ENCODE measurements around the gene TRMT1L. TPM values are rescaled to one million over a fixed set of nuclear protein-coding genes. Genes with fewer than 3 reads are reported as not detected.

The TRMT1L gene
- total RNA-seq, 4 donors from 2014 or later = 13.5 to 30.2 (median 18.0) TPM

- Histone ChIP-seq H3K27ac (no peak overlapping the region), H3K9me3 (no peaks in the 10 kb centered on the region), H3K4me1 (peaks cover 0 to 8% (median 0%) of the 10 kb centered on the region in 4 donors), H3K27me3 (no peaks in the 10 kb centered on the region), H3K4me3 (no peak overlapping the region), H3K36me3 (peaks cover 0 to 43% (median 3%) of the 10 kb centered on the region in 3 donors)
- WGBS, 2 donors = 95 to 100% methylated on average over 1 of the region's 1 CpG
- DNase-seq (ENCODE audit: low spot score in 2 of 2) = no peak
- TF ChIP-seq, protein P1, sequence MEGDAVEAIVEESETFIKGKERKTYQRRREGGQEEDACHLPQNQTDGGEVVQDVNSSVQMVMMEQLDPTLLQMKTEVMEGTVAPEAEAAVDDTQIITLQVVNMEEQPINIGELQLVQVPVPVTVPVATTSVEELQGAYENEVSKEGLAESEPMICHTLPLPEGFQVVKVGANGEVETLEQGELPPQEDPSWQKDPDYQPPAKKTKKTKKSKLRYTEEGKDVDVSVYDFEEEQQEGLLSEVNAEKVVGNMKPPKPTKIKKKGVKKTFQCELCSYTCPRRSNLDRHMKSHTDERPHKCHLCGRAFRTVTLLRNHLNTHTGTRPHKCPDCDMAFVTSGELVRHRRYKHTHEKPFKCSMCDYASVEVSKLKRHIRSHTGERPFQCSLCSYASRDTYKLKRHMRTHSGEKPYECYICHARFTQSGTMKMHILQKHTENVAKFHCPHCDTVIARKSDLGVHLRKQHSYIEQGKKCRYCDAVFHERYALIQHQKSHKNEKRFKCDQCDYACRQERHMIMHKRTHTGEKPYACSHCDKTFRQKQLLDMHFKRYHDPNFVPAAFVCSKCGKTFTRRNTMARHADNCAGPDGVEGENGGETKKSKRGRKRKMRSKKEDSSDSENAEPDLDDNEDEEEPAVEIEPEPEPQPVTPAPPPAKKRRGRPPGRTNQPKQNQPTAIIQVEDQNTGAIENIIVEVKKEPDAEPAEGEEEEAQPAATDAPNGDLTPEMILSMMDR (IDR thresholded peaks at IDR 0.05) = no peak
- no peak for TF ChIP-seq EP300 (IDR thresholded peaks at IDR 0.05)
- TF ChIP-seq POLR2A (IDR thresholded peaks at IDR 0.05) = no peak
Measured at GRCh38 chr1:185087101-185087500, 69.7 kb downstream of the TRMT1L start.

DNA sequence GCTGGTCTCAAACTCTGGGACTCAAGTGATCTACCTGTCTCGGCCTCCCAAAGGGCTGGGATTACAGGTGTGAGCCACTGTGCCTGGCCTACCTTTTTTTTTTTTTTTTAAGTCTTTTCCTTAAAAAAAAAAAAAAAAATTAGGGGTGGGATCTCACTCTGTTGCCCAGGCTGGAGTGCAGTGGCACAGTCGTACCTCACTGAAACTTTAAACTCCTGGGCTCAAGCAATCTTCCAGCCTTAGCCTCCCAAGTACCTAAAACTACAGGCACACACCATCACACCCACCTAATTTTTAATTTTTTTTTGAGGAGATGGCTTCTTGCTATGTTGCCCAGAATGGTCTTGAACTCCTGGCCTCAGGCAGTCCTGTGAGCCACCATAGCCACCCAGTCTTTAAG lies 72.9 kb downstream of the TRMT1L start:
- no peaks in the 10 kb centered on the region for H3K27me3 ChIP-seq
- no peak overlapping the region for H3K27ac ChIP-seq
- WGBS, 2 donors = 95 to 100% methylated on average over 2 of the region's 2 CpGs

GRCh38 chr1:185080422-185080821 lies 76.3 kb downstream of the TRMT1L start:
- Histone ChIP-seq H3K36me3 (no peaks in the 10 kb centered on the region), H3K4me1 (peaks cover 0 to 8% (median 0%) of the 10 kb centered on the region in 4 donors), H3K27ac (no peak overlapping the region), H3K9me3 (no peaks in the 10 kb centered on the region), H3K27me3 (no peaks in the 10 kb centered on the region), H3K4me3 (no peak overlapping the region)
- no peak for DNase-seq (ENCODE audit: low spot score in 2 of 2)
- TF ChIP-seq EP300 (IDR thresholded peaks at IDR 0.05) (no peak), POLR2A (IDR thresholded peaks at IDR 0.05) (no peak)
- TF ChIP-seq, protein P1 (IDR thresholded peaks at IDR 0.05) = no peak

More for the DNA sequence above, 72.9 kb downstream of the TRMT1L start:
- H3K4me1 ChIP-seq = peaks cover 0 to 8% (median 0%) of the 10 kb centered on the region in 4 donors
- no peaks in the 10 kb centered on the region for H3K9me3 ChIP-seq
- DNase-seq (ENCODE audit: low spot score in 2 of 2) = no peak
- TF ChIP-seq POLR2A (IDR thresholded peaks at IDR 0.05) = no peak
- no peak overlapping the region for H3K4me3 ChIP-seq
- H3K36me3 ChIP-seq = peaks cover 0 to 22% (median 0%) of the 10 kb centered on the region in 3 donors

DNA sequence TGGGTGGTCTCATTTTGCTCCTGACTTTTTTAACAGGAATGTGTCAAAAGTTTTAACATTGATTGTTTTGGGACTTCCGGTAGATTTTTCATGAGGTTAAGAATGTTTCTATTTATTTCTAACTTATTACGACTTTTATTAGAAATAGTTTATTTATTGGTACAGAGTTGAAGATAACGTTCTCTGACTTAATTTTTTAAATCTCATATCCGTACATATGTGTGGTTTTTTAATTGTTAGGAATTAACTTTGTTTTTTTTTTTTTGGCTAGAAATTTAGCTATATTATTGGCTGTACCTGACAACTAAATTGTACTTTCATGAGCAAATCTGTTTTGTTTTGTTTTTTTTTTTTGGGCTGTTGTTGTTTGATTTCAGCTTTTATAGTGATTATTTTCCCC lies 79.4 kb downstream of the TRMT1L start:
- Histone ChIP-seq H3K4me1 (peaks cover 0 to 2% (median 0%) of the 10 kb centered on the region in 4 donors), H3K4me3 (no peak overlapping the region), H3K36me3 (no peaks in the 10 kb centered on the region), H3K27ac (no peak overlapping the region), H3K9me3 (no peaks in the 10 kb centered on the region), H3K27me3 (no peaks in the 10 kb centered on the region)
- no peak for DNase-seq (ENCODE audit: low spot score in 2 of 2)
- TF ChIP-seq POLR2A (IDR thresholded peaks at IDR 0.05) = no peak
- TF ChIP-seq, protein P1 (IDR thresholded peaks at IDR 0.05) = no peak
- TF ChIP-seq EP300 (IDR thresholded peaks at IDR 0.05) = no peak
- 71 to 72% methylated on average over 4 of the region's 4 CpGs for WGBS, 2 donors

GRCh38 chr1:185075476-185075875 lies 81.3 kb downstream of the TRMT1L start:
- 77 to 87% methylated on average over 3 of the region's 3 CpGs for WGBS, 2 donors
- H3K4me3 ChIP-seq = no peak overlapping the region
- no peaks in the 10 kb centered on the region for H3K27me3 ChIP-seq
- DNase-seq (ENCODE audit: low spot score in 2 of 2) = no peak
- peaks cover 0 to 2% (median 0%) of the 10 kb centered on the region in 4 donors for H3K4me1 ChIP-seq
- H3K9me3 ChIP-seq = no peaks in the 10 kb centered on the region
- H3K36me3 ChIP-seq = no peaks in the 10 kb centered on the region
- no peak overlapping the region for H3K27ac ChIP-seq
- TF ChIP-seq, protein P1 (IDR thresholded peaks at IDR 0.05) = no peak
- no peak for TF ChIP-seq POLR2A (IDR thresholded peaks at IDR 0.05)

- H3K27me3 ChIP-seq = no peaks in the 10 kb centered on the region
- H3K4me3 ChIP-seq = no peak overlapping the region
- H3K9me3 ChIP-seq = no peaks in the 10 kb centered on the region
- no peaks in the 10 kb centered on the region for H3K36me3 ChIP-seq
- no peak overlapping the region for H3K27ac ChIP-seq
- peaks cover 0 to 5% (median 0%) of the 10 kb centered on the region in 4 donors for H3K4me1 ChIP-seq
- TF ChIP-seq, protein P1 (IDR thresholded peaks at IDR 0.05) = no peak
- TF ChIP-seq POLR2A (IDR thresholded peaks at IDR 0.05) (no peak), EP300 (IDR thresholded peaks at IDR 0.05) (no peak)
- no peak for DNase-seq (ENCODE audit: low spot score in 2 of 2)
Measured at GRCh38 chr1:185074307-185074706, 82.4 kb downstream of the TRMT1L start.
